Hepatic stellate cell (primary cell): ENCODE data around the gene TAF15.
A peak's percentile ranks its signal among the peaks of the same experiment; 100 is the strongest.

Experiments used
- DNase-seq: peaks from one replicate; pipeline ENCODE4 v3.0.0; 2011; ENCODE audit warnings: low spot score

Gene TAF15

DNA sequence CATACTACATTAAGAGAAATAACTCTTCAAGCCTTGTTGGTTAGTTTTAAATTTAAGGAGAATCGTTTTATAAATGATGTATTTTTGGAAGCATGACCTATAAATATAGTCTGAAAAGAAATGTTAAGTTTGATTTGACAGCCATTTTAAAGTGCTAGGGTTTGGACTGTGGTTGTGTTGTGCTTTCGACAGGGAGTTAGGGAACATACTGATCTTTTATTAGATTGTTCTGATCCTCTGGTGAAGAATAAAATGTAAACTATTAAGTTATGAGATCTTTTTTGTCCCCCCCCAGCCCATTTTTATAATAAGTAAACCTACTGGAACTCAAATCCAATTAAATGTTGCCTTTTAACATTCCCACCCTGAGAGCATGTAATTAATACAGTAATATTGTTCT, 12.0 kb downstream of the TAF15 start:
- DNase-seq = no peak

DNA sequence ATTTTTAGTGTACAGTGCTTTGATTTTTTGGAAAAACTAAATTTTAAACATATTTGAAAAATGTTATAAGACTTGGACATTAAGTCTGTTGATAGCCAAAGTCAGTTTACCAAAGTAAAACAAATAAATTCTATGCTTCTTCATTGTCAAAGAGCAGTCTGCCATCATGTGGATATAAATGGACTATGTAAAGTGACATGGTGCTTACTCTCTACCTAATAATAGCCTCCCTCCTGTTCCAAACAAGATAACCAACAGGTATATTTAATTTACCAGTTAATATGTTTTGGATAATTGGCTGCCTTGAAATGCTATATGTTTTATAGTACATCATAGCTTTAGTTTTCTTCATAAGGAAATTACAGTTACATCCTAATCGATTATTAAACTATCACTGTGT, 15.9 kb downstream of the TAF15 start:
- DNase-seq = no peak

DNA sequence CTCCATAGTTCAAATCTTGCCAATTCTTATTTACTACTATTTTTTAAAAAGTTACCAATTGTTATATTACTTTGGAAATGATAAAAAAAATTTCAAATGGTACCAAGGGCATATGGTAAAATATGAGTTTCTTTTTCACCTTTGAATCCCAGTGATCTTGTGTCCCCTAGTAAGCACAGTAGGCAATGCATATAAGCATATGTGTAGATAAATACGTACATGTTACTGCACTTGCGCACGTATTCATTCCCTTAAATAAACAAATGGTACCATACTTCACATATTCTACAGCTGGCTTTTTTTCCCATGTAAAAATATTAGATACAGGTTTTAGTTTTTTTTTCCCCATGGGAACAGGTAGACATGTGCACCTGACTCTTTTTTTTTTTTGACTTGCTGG, 31.8 kb downstream of the TAF15 start:
- DNase-seq = no peak

DNA sequence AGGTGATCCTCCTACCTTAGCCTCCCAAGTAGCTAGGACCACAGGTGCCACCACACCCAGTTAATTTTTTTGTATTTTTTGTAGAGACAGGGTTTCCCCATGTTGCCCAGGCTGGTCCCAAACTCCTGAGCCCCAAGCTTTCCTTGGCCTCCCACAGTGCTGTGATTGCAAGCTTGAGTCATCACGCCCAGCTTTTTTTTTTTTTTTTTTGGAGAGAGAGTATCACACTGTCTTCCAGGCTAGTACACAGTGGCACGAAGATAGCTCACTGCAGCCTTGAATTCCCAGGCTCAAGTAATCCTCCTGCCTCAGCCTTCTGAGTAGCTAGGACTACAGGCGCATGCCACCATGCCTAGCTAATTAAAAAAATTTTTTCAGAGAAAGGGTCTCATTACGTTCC, 32.2 kb downstream of the TAF15 start:
- DNase-seq = no peak

DNA sequence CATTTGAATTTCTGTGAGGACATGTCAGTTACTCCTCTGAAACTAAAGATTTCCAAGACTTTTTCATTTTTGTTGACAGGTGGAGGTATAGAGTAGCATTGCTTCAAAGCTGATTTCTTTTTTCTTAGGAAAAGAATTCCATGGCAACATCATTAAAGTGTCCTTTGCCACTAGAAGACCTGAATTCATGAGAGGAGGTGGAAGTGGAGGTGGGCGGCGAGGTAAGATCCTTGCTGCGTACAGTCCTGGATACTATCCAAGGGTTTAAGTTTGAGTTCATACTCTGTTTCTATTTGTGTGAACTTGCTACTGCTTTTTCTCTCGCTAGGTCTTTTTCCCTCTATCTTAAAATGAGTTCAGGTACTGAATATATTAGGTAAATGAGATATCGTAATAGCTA, 33.0 kb downstream of the TAF15 start:
- no peak for DNase-seq

DNA sequence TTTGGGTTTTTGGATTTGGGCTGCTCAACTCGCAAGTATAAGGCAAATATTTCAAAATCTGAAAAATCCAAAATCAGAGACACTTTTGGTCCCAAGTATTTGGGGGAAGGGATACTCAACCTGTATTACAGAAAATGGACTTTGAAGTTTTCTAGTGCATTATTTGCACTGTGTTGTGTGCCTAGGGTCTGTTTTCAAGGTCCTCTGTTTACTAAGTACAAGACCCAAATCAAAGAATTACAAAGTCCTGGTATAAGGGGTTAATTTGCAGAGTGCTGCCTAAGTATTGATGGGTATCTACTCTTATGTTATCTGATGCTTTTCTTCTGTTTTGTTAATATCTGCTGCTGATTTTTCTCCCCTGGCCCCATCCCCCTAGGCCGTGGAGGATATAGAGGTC, 34.4 kb downstream of the TAF15 start:
- no peak for DNase-seq

DNA sequence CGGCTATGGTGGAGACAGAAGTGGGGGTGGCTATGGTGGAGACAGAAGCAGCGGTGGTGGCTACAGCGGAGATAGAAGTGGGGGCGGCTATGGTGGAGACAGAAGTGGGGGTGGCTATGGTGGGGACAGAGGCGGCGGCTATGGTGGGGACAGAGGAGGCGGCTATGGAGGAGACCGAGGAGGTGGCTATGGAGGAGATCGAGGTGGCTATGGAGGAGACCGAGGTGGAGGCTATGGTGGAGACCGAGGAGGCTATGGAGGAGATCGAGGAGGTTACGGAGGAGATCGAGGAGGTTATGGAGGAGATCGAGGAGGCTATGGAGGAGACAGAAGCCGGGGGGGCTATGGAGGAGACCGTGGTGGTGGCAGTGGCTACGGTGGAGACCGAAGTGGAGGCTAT, 35.3 kb downstream of the TAF15 start:
- DNase-seq = no peak

DNA sequence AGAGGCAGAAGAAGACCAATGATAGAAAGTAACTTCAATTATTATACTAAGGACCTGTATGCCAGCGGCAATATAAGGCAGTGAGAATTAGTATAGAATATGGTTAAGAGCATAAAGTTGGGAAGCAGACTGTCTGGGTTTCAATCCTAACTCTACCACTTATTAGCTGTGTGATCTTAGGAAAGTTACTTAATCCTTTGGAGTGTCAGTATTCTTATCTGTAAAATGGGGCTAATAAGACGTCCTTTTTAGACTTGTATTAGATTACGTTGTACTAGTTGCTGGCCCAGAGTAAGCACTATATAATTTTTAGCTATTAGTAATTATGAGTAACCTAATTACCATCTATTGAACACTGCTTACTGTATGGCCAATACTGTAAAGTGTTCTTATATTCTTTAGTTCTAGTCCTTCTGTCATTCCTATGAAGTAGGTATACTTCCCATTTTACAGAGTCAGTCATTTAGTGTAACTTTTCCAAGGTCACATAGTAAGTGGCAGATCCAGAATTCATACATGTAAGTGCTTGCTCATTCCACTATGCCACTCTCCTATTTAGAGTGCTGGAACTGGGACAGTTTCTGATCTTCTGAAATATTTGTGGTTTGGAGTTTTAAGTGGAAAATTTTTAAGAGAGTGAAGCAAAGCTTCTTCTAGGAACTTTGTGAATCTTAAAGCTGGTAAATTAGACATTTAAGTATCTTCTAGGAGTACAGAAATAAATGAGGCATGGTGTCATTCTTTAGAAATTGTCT, 36.9 kb downstream of the TAF15 start:
- DNase-seq = no peak

DNA sequence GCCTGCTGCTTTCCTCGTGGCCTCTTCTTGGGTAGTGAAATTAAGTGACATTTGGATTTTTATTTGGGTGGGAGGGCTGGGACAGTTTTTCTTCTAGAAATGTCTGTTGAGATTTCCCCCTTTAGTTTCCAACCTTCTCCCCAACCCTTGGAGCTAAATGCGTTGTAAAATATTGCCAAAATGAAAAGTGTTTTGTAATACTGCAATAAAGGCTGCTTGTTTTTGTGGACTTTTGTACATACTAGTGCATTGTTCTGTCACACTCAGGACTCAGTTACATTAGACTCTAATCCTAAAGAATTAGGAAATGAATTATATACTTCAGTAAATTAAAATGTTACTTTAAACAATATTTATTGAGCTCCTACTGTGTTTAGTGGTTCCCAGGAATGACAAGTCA, 37.7 kb downstream of the TAF15 start:
- no peak for DNase-seq

DNA sequence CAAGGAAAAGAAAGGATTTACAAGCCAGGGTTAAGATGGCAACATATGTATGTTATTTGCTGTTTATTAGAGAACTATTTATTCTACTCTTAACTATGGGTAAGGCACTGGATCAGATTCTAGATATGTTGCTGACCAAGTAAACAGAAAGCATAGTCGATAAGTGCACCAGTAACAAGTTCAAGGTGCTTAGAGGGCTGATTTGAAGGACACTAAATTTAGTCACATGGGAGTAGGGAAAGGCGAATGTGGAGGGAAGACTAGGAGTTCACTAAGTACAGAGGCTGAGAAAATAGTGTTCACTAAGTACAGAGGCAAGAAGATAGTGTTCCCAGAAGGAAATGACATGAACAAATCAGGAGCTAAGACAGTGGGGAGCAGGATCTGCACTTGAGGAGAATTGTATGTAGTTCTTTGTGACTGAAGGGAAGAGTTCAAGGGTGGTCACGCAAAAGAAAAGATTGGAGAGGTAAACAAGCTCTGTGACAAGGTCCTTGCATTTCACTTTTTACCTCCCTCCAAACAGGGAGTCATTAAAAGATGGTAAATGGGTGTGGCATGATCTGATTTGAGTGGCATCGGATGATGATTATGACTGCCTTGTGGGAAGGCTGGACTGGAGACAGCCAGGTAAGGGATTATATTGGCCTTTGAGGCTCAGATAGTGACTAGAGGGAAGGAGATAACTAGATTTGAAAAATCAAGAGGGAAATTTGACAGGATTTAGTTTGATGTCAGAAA, 38.5 kb downstream of the TAF15 start:
- no peak for DNase-seq

DNA sequence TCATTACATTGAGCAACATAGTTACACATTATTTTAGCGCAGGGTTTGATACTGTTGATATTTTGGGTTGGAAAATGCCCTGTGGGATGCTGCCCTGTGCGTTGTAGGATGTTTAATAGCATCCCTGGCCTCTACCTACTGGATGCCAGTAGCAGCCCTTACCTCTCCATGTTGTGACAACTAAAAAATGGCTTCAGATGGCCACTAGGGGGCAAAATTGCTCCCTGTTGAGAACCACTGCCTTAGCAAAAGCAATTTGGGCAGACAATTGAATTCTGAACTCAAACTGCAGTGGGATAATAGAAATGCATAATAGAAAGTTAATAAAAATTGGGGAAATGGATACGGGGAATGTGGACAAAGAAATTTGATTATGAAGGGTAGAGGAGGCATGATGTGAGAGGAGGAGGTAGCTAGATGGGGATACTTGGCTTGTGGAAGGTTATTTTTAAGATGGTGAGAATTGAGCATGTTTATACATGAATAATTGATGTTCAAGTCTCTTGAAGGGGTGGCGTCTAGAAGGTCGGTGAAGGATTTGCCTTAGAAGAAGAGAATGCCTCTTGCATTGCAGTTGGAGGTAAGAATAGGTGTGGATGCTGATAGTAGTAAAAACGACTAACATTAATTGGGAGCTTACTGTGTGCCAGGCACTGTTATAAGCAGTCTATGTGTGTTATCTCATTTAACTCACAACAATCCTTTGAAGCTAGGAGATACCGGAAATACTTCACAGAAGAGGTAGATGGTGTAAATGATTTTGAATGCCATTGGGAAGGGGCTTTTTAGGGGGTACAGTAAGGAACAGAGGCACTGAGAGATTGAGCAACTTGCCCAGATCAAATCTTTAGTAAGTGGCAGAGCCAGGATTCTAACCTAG, 40.4 kb downstream of the TAF15 start:
- DNase-seq = peak; percentile 57

DNA sequence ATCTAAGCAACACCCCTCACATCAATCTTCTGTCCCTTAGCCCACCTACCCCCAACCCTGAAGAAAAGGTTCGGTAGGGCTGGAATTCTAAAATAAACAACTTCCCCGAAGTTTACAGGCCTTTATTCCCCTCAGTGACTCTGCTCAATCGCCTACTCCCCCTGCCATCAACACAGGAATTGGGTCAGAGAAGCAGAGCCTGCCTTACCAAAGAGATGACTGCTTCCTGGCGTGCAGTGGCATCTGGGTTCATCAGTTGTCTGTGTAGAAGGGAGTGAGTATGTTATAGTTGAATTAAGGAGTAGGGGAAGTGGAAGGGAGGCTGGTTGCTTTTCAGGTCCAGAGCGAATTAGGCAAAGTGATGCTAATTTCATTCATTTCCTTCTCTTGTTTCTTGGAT, 46.7 kb downstream of the TAF15 start:
- no peak for DNase-seq

DNA sequence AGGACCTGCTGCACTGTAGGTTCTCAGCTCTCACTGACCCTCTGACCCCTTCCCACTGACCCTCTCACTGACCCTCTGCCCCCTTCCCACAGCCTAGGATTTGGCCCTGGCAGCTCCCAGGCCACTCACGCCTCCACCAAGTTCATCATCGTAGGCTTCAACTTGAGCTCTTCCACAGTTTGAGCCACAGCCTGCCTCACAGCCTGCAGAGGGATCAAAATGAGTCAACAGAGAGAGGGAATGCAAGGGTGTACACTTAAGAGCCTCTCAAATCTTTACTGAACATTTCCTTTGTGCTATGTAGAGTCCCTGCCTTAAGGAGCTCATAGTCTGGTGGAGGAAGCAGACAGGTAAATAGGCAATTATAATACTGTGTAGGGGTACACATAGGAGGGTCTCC, 47.3 kb downstream of the TAF15 start:
- DNase-seq = no peak

DNA sequence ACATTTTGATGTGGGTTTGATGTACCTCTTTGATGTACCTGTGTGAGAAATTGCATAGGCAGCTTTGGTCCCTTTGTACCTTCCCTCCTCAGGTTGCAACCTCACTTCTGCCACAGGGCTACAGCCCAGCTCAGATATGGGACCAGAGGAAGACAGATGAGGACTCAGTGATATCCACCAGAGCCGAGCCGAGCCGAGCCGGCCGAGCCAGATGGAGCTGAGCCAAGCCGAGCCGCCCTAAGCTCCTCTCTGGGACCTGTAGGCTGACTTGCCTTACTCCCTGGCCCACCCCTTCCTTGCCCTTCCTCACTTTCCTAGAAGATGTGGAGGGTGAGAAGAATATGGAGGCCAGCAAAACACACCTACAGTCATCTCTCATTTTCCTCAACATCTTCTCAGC, 55.6 kb downstream of the TAF15 start:
- DNase-seq = no peak

DNA sequence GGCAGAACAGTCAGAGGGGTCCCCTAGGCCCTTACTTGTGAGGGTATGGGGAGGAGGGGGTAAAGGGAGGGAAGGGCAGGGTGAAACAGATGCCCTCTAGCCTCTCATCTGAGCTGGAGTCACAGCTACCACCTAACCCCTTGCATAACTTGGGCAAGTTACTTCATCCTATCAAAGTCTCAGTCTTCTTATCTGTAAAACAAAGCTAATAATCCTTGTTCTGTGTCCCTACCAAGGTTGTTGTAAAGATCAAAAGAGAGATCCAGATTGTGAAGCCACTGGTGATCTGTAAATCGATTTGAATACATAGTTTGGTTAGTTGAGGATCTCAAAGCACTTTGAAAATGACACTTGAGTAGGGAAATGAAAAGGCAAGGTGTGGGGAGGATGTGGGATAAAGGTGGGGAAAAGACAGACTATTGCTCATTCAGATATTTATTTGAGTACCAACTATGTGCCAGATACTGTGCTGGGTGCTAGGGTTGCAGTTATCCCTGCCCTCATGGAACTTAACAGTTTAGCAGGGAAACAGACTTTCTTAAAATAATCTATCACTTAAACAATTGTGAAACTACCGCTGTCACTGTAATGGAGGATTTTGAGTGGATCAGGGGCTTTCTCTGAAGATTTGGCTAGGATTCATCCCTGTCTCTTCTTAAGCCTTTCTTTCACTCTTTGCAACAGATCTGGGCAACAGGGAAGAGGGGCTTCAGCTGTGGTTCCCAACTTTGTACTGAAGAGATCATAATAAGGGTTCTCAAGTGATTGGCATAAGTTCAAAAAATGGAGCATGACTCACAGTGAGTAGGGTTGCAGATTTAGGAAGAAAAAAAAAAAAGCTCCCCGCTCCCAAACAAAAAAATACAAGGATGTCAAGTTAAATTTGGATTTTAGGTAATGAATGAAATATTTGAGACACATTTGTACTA, 56.4 kb downstream of the TAF15 start:
- DNase-seq = no peak

DNA sequence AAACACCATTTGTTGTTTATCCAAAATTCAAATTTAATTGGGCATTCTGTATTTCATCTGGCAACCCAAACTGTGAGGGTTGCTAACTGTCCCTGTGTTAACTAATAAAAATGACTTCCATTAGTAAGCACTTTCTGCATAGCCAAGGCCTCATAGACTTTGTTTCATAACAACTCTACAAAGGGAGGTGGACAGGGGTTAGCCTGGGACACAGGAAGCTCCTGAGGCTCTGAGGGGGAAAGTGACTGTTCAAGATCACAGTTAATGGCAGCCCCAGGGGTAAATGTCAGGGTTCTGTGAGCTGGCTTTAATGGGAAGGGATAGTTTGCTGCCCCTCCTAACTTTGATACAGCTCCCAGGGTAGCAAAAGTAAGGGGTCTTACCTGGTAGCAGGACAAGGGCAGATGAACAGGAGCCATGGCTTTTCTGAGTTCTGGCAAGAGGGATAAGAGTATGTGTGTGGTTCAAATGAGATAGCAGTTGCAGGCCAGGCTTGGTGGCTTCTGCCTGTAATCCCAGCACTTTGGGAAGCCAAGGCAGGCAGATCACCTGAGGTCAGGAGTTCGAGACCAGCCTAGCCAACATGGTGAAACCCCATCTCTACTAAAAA, 57.2 kb downstream of the TAF15 start:
- no peak for DNase-seq

DNA sequence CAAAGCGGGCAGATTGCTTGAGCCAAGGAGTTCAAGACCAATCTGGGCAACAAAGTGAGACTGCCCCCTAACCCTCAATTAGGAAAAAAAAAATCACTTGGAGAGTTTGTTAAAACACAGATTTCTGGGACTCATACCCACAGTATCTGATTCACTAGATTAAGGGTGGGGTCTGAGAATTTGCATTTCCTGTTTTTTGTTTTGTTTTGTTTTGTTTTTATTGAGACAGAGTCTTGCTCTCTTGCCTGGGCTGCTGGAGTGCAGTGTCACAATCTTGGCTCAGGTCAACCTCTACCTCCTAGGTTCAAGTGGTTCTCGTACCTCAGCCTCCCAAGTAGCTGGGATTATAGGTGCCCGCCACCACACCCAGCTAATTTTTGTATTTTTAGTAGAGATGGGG, 58.3 kb downstream of the TAF15 start:
- no peak for DNase-seq

DNA sequence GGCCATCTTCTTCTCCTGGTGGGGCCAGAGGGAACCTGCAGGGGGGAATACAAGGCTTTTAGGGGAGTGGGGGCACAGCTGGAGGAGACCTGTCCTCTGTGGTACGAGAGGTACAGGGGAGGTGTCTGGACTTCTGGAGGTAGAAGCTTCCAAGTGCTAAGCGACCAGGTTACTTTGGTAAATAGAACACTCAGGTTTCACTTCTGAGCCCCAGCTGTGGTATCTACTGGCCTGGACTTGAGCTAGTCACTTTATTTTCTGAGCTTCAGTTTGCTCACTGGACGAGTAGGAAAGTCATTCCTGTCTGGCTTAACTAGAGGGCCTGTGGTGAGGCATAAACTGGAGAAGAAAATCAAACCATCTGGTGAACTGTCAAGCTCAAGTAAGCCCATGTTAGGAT, 59.5 kb downstream of the TAF15 start, which contains the start of gene HEATR9:
Gene HEATR9 (minus strand): TSS at position 155 of the 400 bp plus-strand sequence. CDS start 149 bp downstream, at position 6.
- no peak for DNase-seq

DNA sequence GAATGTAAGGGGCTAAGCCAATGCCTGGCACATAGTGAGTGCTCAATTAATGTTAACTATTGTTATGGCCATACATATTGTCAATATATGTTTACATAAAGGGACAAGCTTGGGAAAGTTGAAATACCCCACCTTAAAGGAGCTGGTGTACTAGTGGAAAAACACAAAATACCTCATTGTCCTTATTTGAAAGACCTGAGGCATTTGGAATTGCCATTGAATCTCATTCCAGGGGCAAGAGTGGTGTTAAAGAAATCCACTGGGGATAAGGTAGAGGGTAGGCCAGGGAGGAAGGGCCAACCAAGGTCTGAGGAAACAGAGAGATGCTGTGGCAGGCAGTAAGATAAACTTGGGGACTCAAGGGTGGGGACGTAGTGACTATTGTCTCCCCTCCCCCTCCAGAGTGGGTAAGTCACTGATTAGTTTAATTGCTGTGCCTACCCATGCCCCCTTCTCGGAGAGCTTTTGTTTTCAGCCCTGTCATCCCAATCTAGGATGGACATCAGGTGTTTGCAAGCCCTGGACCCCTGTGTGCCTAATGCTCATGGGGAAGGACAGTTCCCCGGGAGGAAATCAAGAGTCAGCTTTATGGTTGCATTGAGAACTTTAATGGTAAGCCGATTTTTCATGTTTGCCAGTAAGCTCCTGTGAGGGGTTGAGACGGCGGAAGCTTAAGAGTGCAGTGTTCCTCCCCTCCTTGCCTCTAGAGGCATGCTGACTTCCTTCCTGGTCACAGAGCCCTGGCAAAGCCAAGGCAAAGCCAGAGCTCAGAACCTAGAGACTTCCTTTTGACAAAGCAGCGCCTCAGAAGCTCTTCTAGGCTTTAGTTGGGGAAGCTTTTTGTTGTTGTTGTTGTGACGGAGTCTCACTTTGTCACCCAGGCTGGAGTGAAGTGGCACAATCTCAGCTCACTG, 61.9 kb downstream of the TAF15 start:
- no peak for DNase-seq
